AG04449 (cell line): Measurements from ENCODE around the gene NSL1.
A peak's percentile ranks its signal among the peaks of the same experiment; 100 is the strongest.
"Not testable (repeated sequence)": the region's sequence is repeated elsewhere in the genome, so short reads cannot be mapped to it uniquely, and the experiment has no call there.

Source experiments
- CTCF ChIA-PET: fragments of 350-600 bp; formaldehyde crosslinking; extraction: SDS; loops from one replicate; lab custom pipeline; 2021; ENCODE audit warnings: antibody characterized with exemption; lab: Yijun Ruan, JAX
- POLR2A ChIA-PET: fragments of 400-600, 350-600 bp; formaldehyde crosslinking; extraction: SDS; loops from one replicate; lab custom pipeline; 2020; ENCODE audit warnings: antibody characterized with exemption, inconsistent platforms; lab: Yijun Ruan, JAX
- DNase-seq: peaks from one replicate; pipeline ENCODE4 v3.0.0-alpha.2; 2010; ENCODE audit warnings: low read depth, low spot score
- H3K4me3 ChIP-seq: 2 replicates; pipeline ENCODE4 v1.5.1; 2011; ENCODE audit warnings: low read depth, mild to moderate bottlenecking, control low read depth, low read length
- CTCF ChIP-seq: IDR thresholded peaks from one replicate; pipeline ENCODE4 v1.5.1; 2011; ENCODE audit warnings: mild to moderate bottlenecking, moderate library complexity, low read length, control low read depth, inconsistent platforms; ENCODE audit not compliant: insufficient read depth; ENCODE audit errors: missing control alignments

Gene NSL1

GRCh38 chr1:212719633-212720032 lies 71.9 kb downstream of the NSL1 start:
- ChIA-PET CTCF (interaction anchor here (1.3 kb wide), 1 partner anchor 30 kb away, joined by 3 read pairs; no protein-coding TSS in a partner anchor), POLR2A (no interaction called here)
- TF ChIP-seq CTCF = no peak
- H3K4me3 ChIP-seq = no peak overlapping the region
- DNase-seq = no peak

GRCh38 chr1:212718499-212718898 lies 73.1 kb downstream of the NSL1 start:
- ChIA-PET POLR2A (no interaction called here), CTCF (interaction anchor here (0.9 to 3.8 kb wide), 10 partner anchors 12 to 242 kb away, joined by 3 to 24 read pairs (median 4); no protein-coding TSS in a partner anchor)
- no peak overlapping the region for H3K4me3 ChIP-seq
- no peak for DNase-seq
- peak; percentile 15 for TF ChIP-seq CTCF

- ChIA-PET POLR2A (no interaction called here), CTCF (interaction anchor here (1.1 to 3.8 kb wide), 4 partner anchors 20 to 85 kb away, joined by 3 to 24 read pairs (median 4); no protein-coding TSS in a partner anchor)
- no peak overlapping the region for H3K4me3 ChIP-seq
- DNase-seq = no peak
- no peak for TF ChIP-seq CTCF
Observed at GRCh38 chr1:212716161-212716560, 75.4 kb downstream of the NSL1 start.

GRCh38 chr1:212713465-212714136 lies 78.0 kb downstream of the NSL1 start:
- DNase-seq = no peak
- no peak overlapping the region for H3K4me3 ChIP-seq
- ChIA-PET POLR2A (no interaction called here), CTCF (interaction anchor here (1.4 to 2.2 kb wide), 2 partner anchors 12 to 36 kb away, joined by 4 to 6 read pairs; no protein-coding TSS in a partner anchor)
- TF ChIP-seq CTCF = no peak

GRCh38 chr1:212712451-212713303 lies 78.9 kb downstream of the NSL1 start:
- H3K4me3 ChIP-seq = no peak overlapping the region
- peak; percentile 56 for DNase-seq
- POLR2A ChIA-PET = interaction anchor here (0.9 kb wide), 1 partner anchor 41 kb away, joined by 3 read pairs; no protein-coding TSS in a partner anchor
- no peak for TF ChIP-seq CTCF
- CTCF ChIA-PET = interaction anchor here (1.2 to 1.9 kb wide), 3 partner anchors 11 to 48 kb away, joined by 4 read pairs; no protein-coding TSS in a partner anchor

GRCh38 chr1:212711974-212712373 lies 79.6 kb downstream of the NSL1 start:
- POLR2A ChIA-PET = interaction anchor here (0.9 kb wide), 1 partner anchor 40 kb away, joined by 3 read pairs; no protein-coding TSS in a partner anchor

More at GRCh38 chr1:212711974-212712373, 79.6 kb downstream of the NSL1 start:
- DNase-seq, H3K4me3 ChIP-seq: not testable (repeated sequence)
- CTCF ChIA-PET = interaction anchor here (1.2 to 1.9 kb wide), 3 partner anchors 10 to 47 kb away, joined by 4 read pairs; no protein-coding TSS in a partner anchor
